Mucosa of descending colon (tissue), 3 donors: ENCODE data around the gene HOXA11. TPM values are rescaled to one million over a fixed set of nuclear protein-coding genes. Genes with fewer than 3 reads are reported as not detected.
A peak's percentile ranks its signal among the peaks of the same experiment; 100 is the strongest.

Source experiments
- ATAC-seq: fragments of 200-7000 bp; cut with Tn5 transposase; one replicate; pipeline ENCODE4 v1.9.1; 2020; ENCODE audit warnings: mild to moderate bottlenecking, moderate library complexity
- DNase-seq, 3 donors: peaks; one replicate each; pipeline ENCODE4 v3.0.0-alpha.2; 2020
- H3K36me3 ChIP-seq: fragments of 200-600 bp; one replicate; pipeline ENCODE4 v1.8.0; 2021; ENCODE audit warnings: low read depth, mild to moderate bottlenecking
- H3K4me1 ChIP-seq: fragments of 200-600 bp; one replicate; pipeline ENCODE4 v1.8.0; 2021; ENCODE audit warnings: low read depth, mild to moderate bottlenecking
- H3K4me3 ChIP-seq: fragments of 200-600 bp; one replicate; pipeline ENCODE4 v1.8.0; 2021; ENCODE audit warnings: mild to moderate bottlenecking
- H3K9me3 ChIP-seq: fragments of 200-600 bp; one replicate; pipeline ENCODE4 v1.8.0; 2021; ENCODE audit warnings: mild to moderate bottlenecking
- CTCF ChIP-seq: fragments of 200-600 bp; IDR thresholded peaks from one replicate; pipeline ENCODE4 v1.8.0; 2022; ENCODE audit warnings: antibody characterized with exemption, mild to moderate bottlenecking
- intact Hi-C, 2 donors: fragments of 100-400 bp; cut with DNase I in 1 of 2; cut with micrococcal nuclease in 1 of 2; formaldehyde crosslinking; loops; one replicate each; pipeline versions ENCODE4 v1.11.0 to v1.11.1; 2022; cut with DNase I, micrococcal nuclease
- total RNA-seq, 3 donors: library from RNA; stranded (reverse); fragmentation: NEBNext Ultra II Directional in 2 of 3; extraction: Animal tissue kit (Norgen Biotek cat#: 25700) in 2 of 3; gene quantifications; one replicate each; pipeline versions ENCODE4 v1.2.1 to v1.2.4, GENCODE V29; 2021 to 2023
- donor health status: DM: no; HTN: no; CAD: no; lungs with moderate emphysema.
- donor health status: DM: no; HTN: no; CAD: no.
- donor health status: DM: no; HTN: yes; CAD: no.

The HOXA11 gene
- total RNA-seq, 3 donors from 2014 or later: 3.2 to 27.2 (median 5.4) TPM

DNA sequence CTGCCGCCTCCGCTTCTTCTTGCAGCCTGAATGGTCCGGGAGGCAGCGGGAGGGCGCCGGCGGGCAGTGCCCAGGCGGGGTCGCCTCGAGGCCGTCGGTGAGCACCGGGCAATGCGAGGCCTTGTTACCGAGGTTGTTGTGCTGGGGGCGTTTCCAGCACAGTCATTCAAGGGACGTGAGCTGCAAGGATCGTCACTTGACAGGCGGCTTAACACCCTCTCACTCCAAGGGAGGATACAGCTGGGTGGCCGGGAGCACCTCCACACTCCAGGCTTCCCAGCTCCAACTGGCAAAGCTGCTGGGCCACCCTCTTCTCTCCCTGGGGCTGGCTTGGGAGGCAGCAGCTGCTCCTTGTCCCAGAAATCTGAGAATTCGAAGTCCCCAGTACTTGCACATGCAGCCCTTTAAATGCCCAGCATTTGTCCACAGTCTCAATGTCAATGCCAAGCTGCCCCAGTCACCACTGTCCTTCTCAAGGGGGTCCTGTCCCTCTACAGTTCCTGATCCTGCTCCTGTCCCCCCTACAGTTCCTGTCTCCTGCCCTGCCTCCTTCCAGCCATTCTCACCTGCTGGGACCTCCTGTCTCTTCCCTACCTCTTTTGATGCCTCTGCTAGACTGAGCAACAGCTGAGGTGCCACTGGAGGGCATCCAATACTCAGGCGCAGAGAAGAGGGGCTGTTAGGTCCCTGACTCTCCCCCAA, 4.4 kb upstream of the HOXA11 start:
- ATAC-seq (peak; percentile 49), DNase-seq (peak in 2 of 3 donors; percentile 73 to 81)
- Histone ChIP-seq H3K9me3 (no peaks in the 10 kb centered on the region), H3K4me3 (peak overlapping the region; percentile 6), H3K4me1 (peaks cover 49% of the 10 kb centered on the region), H3K36me3 (no peaks in the 10 kb centered on the region)
- no peak for TF ChIP-seq CTCF
- intact Hi-C loops: no loop called here

DNA sequence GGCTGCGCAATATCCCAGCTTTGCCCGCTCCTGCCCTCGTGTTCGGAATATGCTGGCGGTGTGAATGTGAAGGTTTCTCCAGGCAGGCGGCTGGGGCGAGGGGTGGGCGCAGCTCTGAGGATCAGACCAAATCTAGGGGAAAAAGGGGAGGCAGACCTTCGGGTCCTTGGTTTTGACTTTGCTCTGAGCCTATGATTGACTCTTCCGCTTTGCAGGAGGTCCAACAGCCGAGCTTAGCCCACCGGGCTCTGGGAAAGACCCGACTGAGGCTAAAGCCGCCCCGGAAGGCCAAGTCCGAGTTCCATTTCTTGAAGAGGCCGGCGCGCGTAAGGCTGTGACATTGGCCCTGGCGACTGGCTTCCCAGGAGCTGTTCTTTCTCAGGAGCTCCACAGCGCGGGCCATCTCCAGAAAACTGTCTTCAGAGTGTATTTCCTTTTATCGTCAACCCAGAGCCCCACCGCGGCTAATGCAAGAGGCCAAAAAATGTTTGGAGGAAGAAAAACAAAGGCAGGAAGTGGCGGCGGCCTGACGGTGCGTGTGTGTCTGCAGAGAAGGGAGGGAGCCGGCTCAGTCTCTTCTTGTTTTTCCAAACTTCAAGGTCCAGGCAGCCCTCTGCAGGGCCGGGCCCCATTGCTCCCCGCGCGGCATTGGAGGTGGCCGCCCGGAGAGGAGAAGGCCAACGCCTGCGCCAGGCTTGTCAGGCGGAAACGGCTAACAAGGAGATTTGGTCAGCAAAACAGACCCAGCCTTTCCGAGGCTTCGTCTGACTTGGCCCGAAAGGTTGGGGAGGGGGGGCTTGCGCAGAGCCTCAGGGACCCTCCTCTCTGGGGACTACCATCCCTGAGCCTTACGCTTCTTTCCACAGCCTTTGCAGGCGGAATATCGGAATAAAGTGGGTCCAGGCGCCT, 3.6 kb upstream of the HOXA11 start:
- H3K4me1 ChIP-seq: peaks cover 49% of the 10 kb centered on the region
- intact Hi-C loops: no loop called here
- H3K9me3 ChIP-seq: no peaks in the 10 kb centered on the region
- H3K36me3 ChIP-seq: no peaks in the 10 kb centered on the region
- no peak for TF ChIP-seq CTCF
- ATAC-seq: peak; percentile 3
- DNase-seq: peak in 2 of 3 donors; percentile 60 to 70
- peak overlapping the region; percentile 13 for H3K4me3 ChIP-seq

DNA sequence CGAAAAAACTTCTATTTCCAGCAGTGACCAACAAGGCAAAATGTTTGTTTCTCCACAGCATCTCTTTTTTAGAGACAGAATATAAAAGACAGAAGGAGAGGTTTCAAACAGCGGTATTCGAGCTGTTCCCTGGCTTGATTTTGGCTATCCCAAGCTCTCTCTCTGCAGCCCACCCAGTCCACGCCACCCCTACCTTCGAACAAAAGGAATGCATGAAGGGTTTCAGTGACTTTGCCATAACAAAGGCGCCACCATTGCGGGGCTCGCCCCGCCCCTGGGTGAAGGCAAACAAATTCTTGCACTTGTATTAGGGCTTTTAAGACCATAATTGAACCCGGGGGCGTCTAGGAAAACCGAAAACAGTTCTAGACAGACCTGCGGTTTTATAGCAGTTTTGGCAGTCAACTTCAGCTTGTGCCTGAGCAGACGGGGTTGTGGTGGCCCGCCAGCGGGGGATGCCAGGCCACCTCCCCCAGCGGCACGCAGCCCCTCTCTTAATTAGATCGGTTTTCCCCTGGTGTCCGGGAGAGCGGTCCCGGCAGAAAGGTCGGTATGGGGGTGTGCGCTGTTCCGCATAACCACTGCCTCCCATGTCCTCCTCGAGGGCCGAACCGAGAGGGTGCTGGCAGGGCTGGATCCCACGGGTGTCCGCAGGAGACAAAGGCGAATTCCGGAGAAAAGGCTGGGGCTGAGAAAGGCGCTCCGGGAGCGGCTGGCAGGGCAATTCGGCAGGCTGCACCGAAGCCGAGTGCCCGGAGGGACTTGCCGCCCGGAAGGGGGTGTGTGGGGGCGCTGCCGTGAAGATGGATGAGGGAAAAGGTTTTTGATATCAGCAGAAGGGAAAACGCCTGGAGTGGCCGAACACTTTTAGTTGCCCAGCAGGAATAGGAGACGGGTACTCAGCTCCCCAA, 2.7 kb upstream of the HOXA11 start:
- intact Hi-C loops: no loop called here
- no peak for ATAC-seq
- no peaks in the 10 kb centered on the region for H3K9me3 ChIP-seq
- no peaks in the 10 kb centered on the region for H3K36me3 ChIP-seq
- peaks cover 49% of the 10 kb centered on the region for H3K4me1 ChIP-seq
- TF ChIP-seq CTCF: no peak
- peak in 2 of 3 donors; percentile 50 to 59 for DNase-seq
- peak overlapping the region; percentile 13 for H3K4me3 ChIP-seq

- DNase-seq: peak in 2 of 3 donors; percentile 33
- no peaks in the 10 kb centered on the region for H3K9me3 ChIP-seq
- no peaks in the 10 kb centered on the region for H3K36me3 ChIP-seq
- intact Hi-C loops: no loop called here
- TF ChIP-seq CTCF: no peak
- peaks cover 55% of the 10 kb centered on the region for H3K4me1 ChIP-seq
- no peak for ATAC-seq
- H3K4me3 ChIP-seq: no peak overlapping the region
These were observed 1.8 kb upstream of the HOXA11 start for GRCh38 chr7:27186668-27187474.
